Body of pancreas (tissue), 4 donors: ENCODE data around the gene PPIL1.

Experiments
- POLR2A ChIP-seq, 3 donors: fragments of 450-650 bp; IDR thresholded peaks; one replicate each; pipeline ENCODE4 v1.6.1; 2016; ENCODE audit warnings: antibody characterized with exemption in 3 of 3, mild to moderate bottlenecking in 2 of 3
- TF ChIP-seq, protein P1 (sequence below), 7 experiments: fragments of 450-650 bp in 4 of 7; fragments of 200-600 bp in 3 of 7; sonication (generic) in 3 of 7; IDR thresholded peaks; one replicate each; pipeline ENCODE4 v1.5.1; 2016 to 2019; ENCODE audit warnings: antibody characterized with exemption in 7 of 7

DNA sequence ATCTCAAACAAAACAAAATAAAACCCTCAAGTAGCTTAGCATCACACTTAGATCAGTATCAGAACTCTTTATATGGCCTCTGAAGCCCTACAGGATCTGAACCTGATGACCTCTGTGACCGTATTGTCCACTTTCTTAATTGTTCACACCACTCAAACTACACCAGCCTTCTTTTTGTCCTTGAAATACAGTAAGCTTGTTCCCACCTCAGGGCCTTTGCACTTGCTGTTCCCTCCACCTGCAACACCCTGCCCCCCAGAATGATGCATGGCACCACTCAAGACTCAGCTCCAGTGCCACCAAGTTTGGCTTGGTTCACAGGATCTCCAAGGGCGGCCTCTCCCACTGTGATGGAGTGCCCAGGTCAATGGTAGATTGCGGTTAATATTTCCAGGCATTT lies 61.1 kb downstream of the PPIL1 start:
- TF ChIP-seq, protein P1, sequence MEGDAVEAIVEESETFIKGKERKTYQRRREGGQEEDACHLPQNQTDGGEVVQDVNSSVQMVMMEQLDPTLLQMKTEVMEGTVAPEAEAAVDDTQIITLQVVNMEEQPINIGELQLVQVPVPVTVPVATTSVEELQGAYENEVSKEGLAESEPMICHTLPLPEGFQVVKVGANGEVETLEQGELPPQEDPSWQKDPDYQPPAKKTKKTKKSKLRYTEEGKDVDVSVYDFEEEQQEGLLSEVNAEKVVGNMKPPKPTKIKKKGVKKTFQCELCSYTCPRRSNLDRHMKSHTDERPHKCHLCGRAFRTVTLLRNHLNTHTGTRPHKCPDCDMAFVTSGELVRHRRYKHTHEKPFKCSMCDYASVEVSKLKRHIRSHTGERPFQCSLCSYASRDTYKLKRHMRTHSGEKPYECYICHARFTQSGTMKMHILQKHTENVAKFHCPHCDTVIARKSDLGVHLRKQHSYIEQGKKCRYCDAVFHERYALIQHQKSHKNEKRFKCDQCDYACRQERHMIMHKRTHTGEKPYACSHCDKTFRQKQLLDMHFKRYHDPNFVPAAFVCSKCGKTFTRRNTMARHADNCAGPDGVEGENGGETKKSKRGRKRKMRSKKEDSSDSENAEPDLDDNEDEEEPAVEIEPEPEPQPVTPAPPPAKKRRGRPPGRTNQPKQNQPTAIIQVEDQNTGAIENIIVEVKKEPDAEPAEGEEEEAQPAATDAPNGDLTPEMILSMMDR (IDR thresholded peaks at IDR 0.05), result no peak
- TF ChIP-seq POLR2A (IDR thresholded peaks at IDR 0.05), result no peak
